Right kidney (tissue), 1 donor: ENCODE data around the gene LHX4.

Experiments used
- DNase-seq: peaks from one replicate; pipeline ENCODE4 v3.0.0-alpha.2; 2016

The LHX4 gene

DNA sequence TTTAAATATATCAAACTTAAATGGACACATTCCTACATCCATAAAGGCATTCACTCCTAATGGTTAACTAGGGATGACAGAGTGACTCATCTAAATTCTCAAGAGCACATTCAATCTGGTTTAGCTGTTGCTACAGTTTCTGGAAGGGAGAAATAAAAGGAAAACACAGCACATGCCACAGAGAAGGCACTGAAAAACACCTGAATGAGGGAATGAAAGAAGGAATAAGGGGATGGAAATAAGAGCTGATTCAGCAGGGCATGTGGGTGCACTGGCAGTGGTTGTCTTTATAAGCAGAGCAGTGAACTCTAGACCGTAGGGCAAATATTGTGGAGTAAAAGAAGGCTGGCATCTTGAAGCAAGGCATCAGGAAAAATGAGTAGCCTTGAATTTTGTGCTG is 79.3 kb downstream of the LHX4 start:
- DNase-seq: no peak

DNA sequence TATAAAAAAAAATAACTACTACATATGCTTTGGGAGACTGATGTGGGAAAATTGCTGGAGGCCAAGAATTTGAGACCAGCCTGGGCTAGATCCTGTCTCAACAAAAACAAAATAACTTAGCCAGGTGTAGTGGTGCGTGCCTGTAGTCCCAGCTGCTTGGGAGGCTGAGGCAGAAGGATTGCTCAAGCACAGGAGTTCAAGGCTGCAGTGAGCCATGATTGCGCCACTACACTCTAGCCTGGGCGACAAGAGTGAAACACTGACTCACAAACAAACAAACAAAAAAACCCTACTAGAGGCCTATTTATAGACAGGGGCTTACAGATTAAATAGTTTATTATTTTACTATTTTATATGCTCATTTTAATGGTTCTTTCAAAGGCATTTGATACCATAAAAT is 80.0 kb downstream of the LHX4 start:
- DNase-seq: no peak

DNA sequence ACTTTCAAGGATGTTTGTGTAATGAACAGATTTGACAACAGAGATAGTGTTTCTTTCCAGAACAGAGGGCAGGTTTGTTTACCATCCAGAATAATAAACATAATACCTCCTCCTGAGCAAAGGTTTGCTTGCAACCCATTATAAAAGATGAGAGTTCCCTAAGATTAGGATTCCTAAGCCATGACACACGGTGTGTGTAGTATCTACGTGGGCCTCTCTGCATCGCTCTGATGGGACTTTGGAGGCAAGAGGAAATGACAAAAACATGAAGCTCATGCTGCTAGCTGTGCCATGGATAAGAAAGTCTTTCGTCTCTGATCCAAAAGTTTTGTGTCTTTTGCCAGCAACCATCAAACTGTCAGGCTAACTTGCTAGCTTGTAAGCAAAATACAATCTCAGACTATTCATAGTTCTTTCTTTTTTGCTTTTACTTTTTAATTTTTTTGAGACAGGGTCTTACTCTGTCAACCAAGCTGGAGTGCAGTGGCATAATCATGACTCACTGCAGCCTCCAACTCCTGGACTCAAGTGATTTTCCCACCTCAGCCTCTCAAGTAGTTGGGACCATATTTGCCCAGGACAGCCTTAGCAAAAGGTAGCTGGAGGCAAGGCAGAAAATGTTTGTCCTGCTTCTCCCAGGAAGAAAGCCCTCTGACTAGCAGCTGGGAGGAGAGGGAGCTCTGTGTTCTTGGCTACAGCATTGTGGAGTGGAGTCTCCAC is 81.1 kb downstream of the LHX4 start:
- no peak for DNase-seq

DNA sequence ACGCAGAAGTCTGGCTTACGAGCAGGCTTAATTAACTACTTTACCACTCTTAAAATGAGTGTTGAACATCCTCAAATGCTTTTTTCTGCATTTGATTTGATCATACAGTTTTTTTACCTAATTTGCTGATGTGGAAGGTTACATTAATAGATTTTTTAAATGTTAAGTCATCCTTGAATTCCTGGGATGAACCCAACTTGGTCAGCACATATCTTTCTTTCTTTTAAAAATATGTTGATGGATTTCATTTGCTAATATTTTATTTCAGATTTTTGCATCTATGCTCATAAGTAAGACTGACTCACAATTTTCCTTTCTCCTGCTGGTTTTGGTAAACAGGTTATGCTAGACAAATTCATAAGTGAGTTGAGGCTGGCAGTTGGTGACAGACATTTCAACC is 82.9 kb downstream of the LHX4 start:
- no peak for DNase-seq

DNA sequence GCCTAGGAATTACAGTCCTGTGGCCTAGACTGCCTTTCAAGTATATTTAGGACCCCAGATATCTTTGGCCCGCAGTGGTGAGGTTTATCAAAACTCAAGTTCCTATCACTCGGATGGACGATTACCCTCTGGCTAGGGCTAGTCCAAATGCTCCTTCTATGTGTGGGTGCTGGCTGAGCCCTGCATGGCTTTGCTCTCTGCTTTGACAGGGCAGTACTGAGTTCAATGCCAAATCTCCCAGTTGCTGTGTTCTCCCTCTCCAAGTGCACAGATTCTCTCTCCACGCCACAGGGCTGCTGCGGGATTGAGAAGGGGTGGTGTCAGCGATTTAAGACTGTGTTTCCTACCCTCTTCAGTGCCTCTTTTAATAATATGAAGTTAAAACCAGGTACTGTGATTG is 97.0 kb downstream of the LHX4 start:
- no peak for DNase-seq
